IMR-90 (cell line): ENCODE results near the gene HECTD2. TPM values are rescaled to one million over a fixed set of nuclear protein-coding genes. Genes with fewer than 3 reads are reported as not detected.

Experiments used
- ATAC-seq: fragments of 200-7000 bp; cut with Tn5 transposase; 2 replicates; pipeline ENCODE4 v1.9.1; 2020; ENCODE audit warnings: low read depth, mild to moderate bottlenecking, moderate library complexity
- BruUV-seq: library from RNA; stranded (reverse); fragments of 400-500 nt; replicated peaks from 2 replicates; lab custom pipeline; 2021; lab: Mats Ljungman, UMichigan
- CTCF ChIA-PET: fragments of 300-600 bp; formaldehyde crosslinking; extraction: SDS; loops from one replicate; lab custom pipeline; 2021; ENCODE audit warnings: antibody characterized with exemption; lab: Yijun Ruan, JAX
- POLR2A ChIA-PET: fragments of 300-600 bp; sonication (Branson Sonifier 250); formaldehyde crosslinking; loops from one replicate; lab custom pipeline; 2022; ENCODE audit warnings: antibody characterized with exemption; ENCODE audit not compliant: unreplicated experiment; lab: Charles Lee
- DNase-seq: peaks from one replicate; pipeline ENCODE4 v3.0.0; 2013
- H2AFZ ChIP-seq: replicated peaks from 2 replicates; pipeline ENCODE3; 2013; ENCODE audit warnings: low read length, mild to moderate bottlenecking; ENCODE audit not compliant: poor library complexity
- H2AK5ac ChIP-seq: 2 replicates; pipeline ENCODE4 v1.6.1; 2013; ENCODE audit warnings: low read depth, low read length, inconsistent platforms
- H2AK9ac ChIP-seq: replicated peaks from 2 replicates; pipeline ENCODE3; 2013; ENCODE audit warnings: mild to moderate bottlenecking, low read depth, low read length, moderate library complexity; ENCODE audit not compliant: poor library complexity
- H2BK120ac ChIP-seq: 2 replicates; pipeline ENCODE4 v1.6.1; 2013; ENCODE audit warnings: low read depth, low read length, inconsistent platforms
- H2BK15ac ChIP-seq: 3 replicates; pipeline ENCODE4 v1.6.1; 2013; ENCODE audit warnings: low read depth, low read length, inconsistent platforms
- H2BK20ac ChIP-seq: 2 replicates; pipeline ENCODE4 v1.6.1; 2013; ENCODE audit warnings: low read depth, mild to moderate bottlenecking, inconsistent platforms, low read length, moderate library complexity
- H2BK5ac ChIP-seq: 2 replicates; pipeline ENCODE4 v1.6.1; 2013; ENCODE audit warnings: mild to moderate bottlenecking, low read depth, low read length, inconsistent platforms; ENCODE audit not compliant: poor library complexity, severe bottlenecking
- H3K14ac ChIP-seq: replicated peaks from 2 replicates; pipeline ENCODE4 v1.6.1; 2013; ENCODE audit warnings: low read depth, low read length, inconsistent platforms
- H3K18ac ChIP-seq: 2 replicates; pipeline ENCODE4 v1.6.1; 2013; ENCODE audit warnings: low read depth, low read length, control low read depth
- H3K23ac ChIP-seq: 2 replicates; pipeline ENCODE4 v1.6.1; 2013; ENCODE audit warnings: low read depth, low read length, inconsistent platforms
- H3K27ac ChIP-seq: 2 replicates; pipeline ENCODE4 v1.5.1; 2013; ENCODE audit warnings: mild to moderate bottlenecking, control low read depth, low read length; ENCODE audit not compliant: insufficient read depth
- H3K27me3 ChIP-seq: 2 replicates; pipeline ENCODE4 v1.6.1; 2013; ENCODE audit warnings: low read length; ENCODE audit not compliant: control insufficient read depth, insufficient read depth
- H3K36me3 ChIP-seq: 2 replicates; pipeline ENCODE4 v1.6.1; 2013; ENCODE audit warnings: low read length, mixed read lengths; ENCODE audit not compliant: control insufficient read depth, insufficient read depth
- H3K4ac ChIP-seq: 2 replicates; pipeline ENCODE4 v1.6.1; 2013; ENCODE audit warnings: low read depth, low read length, inconsistent platforms
- H3K4me1 ChIP-seq: 2 replicates; pipeline ENCODE4 v1.6.1; 2013; ENCODE audit warnings: low read length, mixed read lengths; ENCODE audit not compliant: control insufficient read depth, insufficient read depth
- H3K4me2 ChIP-seq: 2 replicates; pipeline ENCODE4 v1.6.1; 2013; ENCODE audit warnings: low read depth, mild to moderate bottlenecking, control low read depth, low read length, moderate library complexity
- H3K4me3 ChIP-seq: 2 replicates; pipeline ENCODE4 v1.5.1; 2013; ENCODE audit warnings: low read depth, mild to moderate bottlenecking, control low read depth, low read length, moderate library complexity; ENCODE audit not compliant: insufficient read depth
- H3K56ac ChIP-seq: 2 replicates; pipeline ENCODE4 v1.6.1; 2013; ENCODE audit warnings: low read length, inconsistent platforms; ENCODE audit not compliant: insufficient read depth; ENCODE audit errors: extremely low read depth
- H3K79me1 ChIP-seq, 2 experiments: 2 replicates each; pipeline ENCODE4 v1.6.1; 2013; ENCODE audit warnings: low read length in 2 of 2, inconsistent platforms in 1 of 2, low read depth in 1 of 2
- H3K9ac ChIP-seq: 2 replicates; pipeline ENCODE4 v1.6.1; 2013; ENCODE audit warnings: low read depth, low read length, control low read depth
- H3K9me1 ChIP-seq: 2 replicates; pipeline ENCODE4 v1.6.1; 2013; ENCODE audit warnings: low read length, inconsistent platforms; ENCODE audit not compliant: insufficient read depth
- H3K9me3 ChIP-seq: 2 replicates; pipeline ENCODE4 v1.6.1; 2013; ENCODE audit warnings: low read length; ENCODE audit not compliant: control insufficient read depth, insufficient read depth
- H4K20me1 ChIP-seq: 2 replicates; pipeline ENCODE4 v1.6.1; 2013; ENCODE audit warnings: low read length, inconsistent platforms; ENCODE audit not compliant: insufficient read depth
- H4K5ac ChIP-seq: 2 replicates; pipeline ENCODE4 v1.6.1; 2013; ENCODE audit warnings: mild to moderate bottlenecking, low read depth, low read length, control low read depth
- H4K8ac ChIP-seq, 2 experiments: 2 replicates each; pipeline ENCODE4 v1.6.1; 2013; ENCODE audit warnings: low read depth in 2 of 2, low read length in 2 of 2, control low read depth in 1 of 2, inconsistent platforms in 1 of 2
- H4K91ac ChIP-seq: 2 replicates; pipeline ENCODE4 v1.6.1; 2013; ENCODE audit warnings: low read depth, low read length, inconsistent platforms; ENCODE audit not compliant: insufficient read depth
- CEBPB ChIP-seq: IDR thresholded peaks from 2 replicates; pipeline ENCODE4 v1.6.1; 2012; ENCODE audit warnings: low read depth, low read length, improper control_type of control experiment
- CHD1 ChIP-seq: IDR thresholded peaks from 2 replicates; pipeline ENCODE4 v1.6.1; 2012; ENCODE audit warnings: low read depth, low read length, improper control_type of control experiment
- ELK1 ChIP-seq: fragments of 150-350 bp; IDR thresholded peaks from 2 replicates; pipeline ENCODE4 v1.6.1; 2016; ENCODE audit warnings: low read depth, mild to moderate bottlenecking, low read length, moderate library complexity, borderline replicate concordance
- MAFK ChIP-seq: IDR thresholded peaks from 2 replicates; pipeline ENCODE4 v1.6.1; 2012; ENCODE audit warnings: low read depth, low read length, improper control_type of control experiment
- MAZ ChIP-seq: IDR thresholded peaks from 2 replicates; pipeline ENCODE4 v1.6.1; 2012; ENCODE audit warnings: low read depth, mild to moderate bottlenecking, low read length, improper control_type of control experiment, moderate library complexity, borderline replicate concordance
- RCOR1 ChIP-seq: IDR thresholded peaks from 2 replicates; pipeline ENCODE4 v1.6.1; 2012; ENCODE audit warnings: mild to moderate bottlenecking, low read length, improper control_type of control experiment; ENCODE audit not compliant: insufficient replicate concordance
- RFX5 ChIP-seq: IDR thresholded peaks from 2 replicates; pipeline ENCODE4 v1.8.0; 2012; ENCODE audit warnings: low read depth, mild to moderate bottlenecking, low read length, moderate library complexity
- SMC3 ChIP-seq: fragments of 150-350 bp; IDR thresholded peaks from 2 replicates; pipeline ENCODE4 v1.6.1; 2016; ENCODE audit warnings: low read depth, mild to moderate bottlenecking, antibody characterized with exemption, low read length, moderate library complexity
- WGBS, 2 experiments: methylation state at CpG; one replicate each; pipeline versions ENCODE4 v1.1.5 to v1.1.7; 2013; ENCODE audit warnings: missing lambda C conversion rate in 2 of 2; ENCODE audit not compliant: insufficient read length in 1 of 2; ENCODE audit errors: extremely low coverage in 2 of 2; 5-methylcytosine and 5-hydroxymethylcytosine counted together
- dilution Hi-C: fragments of 300-500 bp; cut with HindIII; formaldehyde crosslinking; loops from one replicate; pipeline ENCODE4 v1.14.3; 2018; ENCODE audit warnings: low sequenced_read_pairs; ENCODE audit not compliant: unreplicated experiment
- in situ Hi-C: fragments of 300-500 bp; cut with MboI; formaldehyde crosslinking; loops from 3 replicates; pipeline ENCODE4 v1.14.3; 2019; ENCODE audit warnings: low sequenced_read_pairs, inconsistent platforms, mixed read lengths
- intact Hi-C: fragments of 100-400 bp; cut with micrococcal nuclease; formaldehyde crosslinking; loops from 2 replicates; pipeline ENCODE4 v1.10.0; 2022
- polyA plus RNA-seq, 3 experiments: library from polyadenylated mRNA; depleted of rRNA; stranded (reverse); fragments of >200 nt; gene quantifications; 2 replicates each; pipeline ENCODE4 v1.2.3, GENCODE V29; 2012; ENCODE audit warnings: low replicate concordance in 1 of 3
- total RNA-seq: library from RNA; depleted of rRNA; stranded (reverse); fragments of >200 nt; gene quantifications from 2 replicates; pipeline ENCODE4 v1.2.3, GENCODE V29; 2012

The HECTD2 gene
- total and polyA plus RNA-seq, 2 of the 4 experiments (the other 2 are of a cell fraction), result 5.2 to 5.9 TPM

- TF ChIP-seq MAFK (no peak), ELK1 (no peak), MAZ (no peak), CEBPB (no peak), RFX5 (no peak), CHD1 (no peak), RCOR1 (no peak), SMC3 (no peak)
- no peak; the same call in 1 of the 2 replicates for ATAC-seq
- CTCF ChIA-PET, result interaction anchor here (0.7 kb wide), 1 partner anchor 557 kb away, joined by 4 read pairs; no protein-coding TSS in a partner anchor
These were observed 131.3 kb downstream of the HECTD2 start for GRCh38 chr10:91541481-91541880.

More at GRCh38 chr10:91541481-91541880, 131.3 kb downstream of the HECTD2 start:
- Histone ChIP-seq H4K8ac (no peak overlapping the region), H3K4me1 (peaks cover 2% of the 10 kb centered on the region; the same call in 1 of the 2 replicates), H3K27me3 (no peaks in the 10 kb centered on the region), H4K20me1 (no peaks in the 10 kb centered on the region), H2BK120ac (no peak overlapping the region), H3K23ac (no peak overlapping the region), H2AK5ac (no peak overlapping the region), H2BK15ac (no peak overlapping the region), H2AK9ac (no peak overlapping the region), H3K18ac (no peak overlapping the region), H3K9ac (no peak overlapping the region), H3K4me2 (no peak overlapping the region), H3K27ac (no peak overlapping the region), H2BK5ac (no peak overlapping the region), H3K4ac (no peak overlapping the region), H3K36me3 (no peaks in the 10 kb centered on the region), H2AFZ (no peak overlapping the region), H3K9me3 (peaks cover 4% of the 10 kb centered on the region; the same call in 1 of the 2 replicates), H4K5ac (no peak overlapping the region), H3K79me1 (no peaks in the 10 kb centered on the region), H4K91ac (no peak overlapping the region), H3K14ac (no peak overlapping the region), H3K56ac (no peak overlapping the region), H2BK20ac (no peak overlapping the region), H3K9me1 (no peaks in the 10 kb centered on the region; the same call in 1 of the 2 replicates), H3K4me3 (no peak overlapping the region)
- in situ Hi-C loops (no loop called here), dilution Hi-C loops (no loop called here), intact Hi-C loops (loop anchor here (2.0 kb wide), 1 partner anchor 37 kb away; no protein-coding TSS in a partner anchor)
- no TSS peak for BruUV-seq
- 38% methylated on average over 1 of the region's 6 CpGs; no CpG with 5 or more reads in 1 of the 2 experiments for WGBS, 2 experiments
- DNase-seq, result no peak
- POLR2A ChIA-PET, result interaction anchor here (0.5 kb wide), 1 partner anchor 399 kb away, joined by 5 read pairs; no protein-coding TSS in a partner anchor
